Measurements from ENCODE around the gene CCZ1.
"Not testable (repeated sequence)": the region's sequence is repeated elsewhere in the genome, so short reads cannot be mapped to it uniquely, and the experiment has no call there.

The CCZ1 gene

DNA sequence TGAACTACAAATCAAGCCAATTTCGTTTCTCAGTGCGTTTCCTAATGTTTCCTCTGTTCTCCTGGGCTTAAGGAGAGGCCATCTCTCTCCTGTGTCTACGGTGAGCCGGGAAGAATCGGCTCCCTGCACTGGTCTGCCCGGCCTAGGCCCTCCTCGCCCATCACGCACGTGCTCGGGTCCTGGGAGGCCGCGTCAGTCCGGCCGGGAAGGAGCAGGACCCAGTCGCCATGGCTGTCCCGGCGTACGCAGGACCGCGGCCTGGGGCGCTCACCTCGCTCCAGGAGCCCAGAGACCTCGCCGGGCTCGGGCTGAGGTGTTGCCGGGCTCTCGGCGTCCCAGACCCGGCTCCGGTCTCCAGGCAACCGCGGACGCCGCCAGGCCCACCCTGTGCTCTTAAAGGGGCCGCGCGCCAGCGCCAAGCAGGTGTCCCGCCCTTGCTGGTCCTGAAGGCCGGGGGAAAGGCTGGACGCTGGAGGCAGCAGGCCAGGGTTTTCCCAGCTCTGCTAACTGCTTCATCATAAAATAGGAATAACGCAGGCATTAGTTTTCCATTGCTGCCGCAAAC, 71.9 kb downstream of the CCZ1 start, which contains the start of gene RSPH10B:
RSPH10B (minus strand) TSS at position 343 of the 565 bp plus-strand sequence. CDS start 3,573 bp downstream, outside the sequence.
- no CpG with 5 or more reads among the region's 43 CpGs for WGBS, 2 experiments (ENCODE audit: insufficient coverage in 2 of 2)
- H3K4me3 ChIP-seq (ENCODE audit: extremely low read depth, insufficient read depth, low read length, poor library complexity, severe bottlenecking); H3K9me3 ChIP-seq (ENCODE audit: control insufficient read depth, low read length); H3K4me1 ChIP-seq (ENCODE audit: control insufficient read depth, insufficient read depth, low read length, poor library complexity, severe bottlenecking); H3K27ac ChIP-seq (ENCODE audit: low read depth, low read length, severe bottlenecking); H3K36me3 ChIP-seq (ENCODE audit: control insufficient read depth, insufficient read depth, low read length): not testable (repeated sequence)

DNA sequence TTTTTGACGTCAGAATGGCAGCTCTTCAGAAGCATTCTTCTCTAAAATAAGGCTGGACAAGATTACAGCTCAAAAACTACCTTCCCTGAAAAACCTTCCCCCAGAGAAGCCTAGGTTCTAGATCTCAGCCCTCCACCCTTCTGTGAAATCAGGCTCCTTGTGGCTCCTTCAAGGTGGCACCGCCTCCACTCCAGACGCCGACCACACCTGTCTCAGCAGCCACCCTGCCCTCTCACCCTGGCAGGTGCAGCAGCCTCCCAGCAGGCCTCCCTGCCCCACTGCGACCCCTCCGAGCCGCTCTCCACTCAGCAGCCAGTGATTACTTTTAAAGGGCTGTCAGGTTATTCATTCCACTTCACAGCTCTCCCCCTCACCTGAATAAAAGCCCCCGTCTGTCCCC, 75.0 kb downstream of the CCZ1 start:
- H3K4me3 ChIP-seq (ENCODE audit: extremely low read depth, insufficient read depth, low read length, poor library complexity, severe bottlenecking); H3K27ac ChIP-seq (ENCODE audit: low read depth, low read length, severe bottlenecking); H3K36me3 ChIP-seq (ENCODE audit: control insufficient read depth, insufficient read depth, low read length); H3K9me3 ChIP-seq (ENCODE audit: control insufficient read depth, low read length); H3K4me1 ChIP-seq (ENCODE audit: control insufficient read depth, insufficient read depth, low read length, poor library complexity, severe bottlenecking): not testable (repeated sequence)
- WGBS, 2 experiments (ENCODE audit: insufficient coverage in 2 of 2) = no CpG with 5 or more reads among the region's 8 CpGs
